Activated CD8-positive, alpha-beta memory T cell treated with anti-CD3 and anti-CD28 coated beads for 4 hours (primary cell): ENCODE results near the gene CCDC74B.
"Not testable (repeated sequence)": the region's sequence is repeated elsewhere in the genome, so short reads cannot be mapped to it uniquely, and the experiment has no call there.

ENCODE experiments used
- DNase-seq, 2 donors: peaks; one replicate each; pipeline ENCODE4 v3.0.0-alpha.2; 2020; ENCODE audit warnings: low read depth in 2 of 2

Gene CCDC74B

DNA sequence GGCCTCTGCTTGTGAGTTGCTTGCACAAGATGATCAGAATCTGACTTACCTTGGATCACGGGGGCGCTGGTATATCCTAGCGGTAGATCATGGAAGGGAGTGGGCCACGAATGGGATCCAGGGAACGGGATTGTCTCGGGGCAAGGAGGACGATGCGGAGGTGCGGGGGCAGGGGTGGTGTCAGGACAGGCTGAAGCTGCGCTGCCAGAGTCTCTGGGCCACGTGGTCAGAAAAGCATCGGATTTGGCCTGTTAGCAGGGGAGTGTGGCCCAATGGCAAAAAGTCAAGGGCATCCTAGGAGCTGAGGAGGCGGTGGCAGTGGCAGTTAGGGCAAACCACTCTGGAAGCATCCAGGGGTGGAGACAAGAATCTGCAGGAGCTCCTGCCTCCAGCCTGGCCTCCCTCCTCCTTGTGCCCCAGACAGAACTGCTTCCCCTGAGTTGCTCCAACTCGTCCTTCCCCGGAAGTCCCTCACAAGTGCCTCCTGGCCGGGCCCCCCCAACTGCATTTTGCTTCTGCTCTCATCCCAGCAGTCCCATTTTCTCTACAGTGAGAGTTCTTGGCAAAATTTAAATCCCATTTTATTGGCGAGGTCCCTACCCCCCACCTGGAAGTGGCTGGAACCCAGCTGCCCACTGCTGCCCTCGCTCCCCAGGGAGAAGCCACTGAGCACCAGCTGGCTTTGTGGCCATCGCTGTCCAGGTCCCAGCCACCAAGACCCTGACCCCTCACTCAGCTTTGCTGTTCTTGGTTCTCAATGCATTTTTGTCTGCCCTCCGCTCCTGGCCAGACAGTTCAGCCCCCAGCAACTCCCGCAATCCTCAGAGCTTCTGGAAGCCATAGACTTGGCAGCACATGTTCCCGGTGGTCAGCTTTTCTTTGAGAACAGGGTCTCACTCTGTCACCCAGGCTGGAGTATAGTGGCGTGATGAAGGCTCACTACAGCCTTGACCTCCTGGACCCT is 5.6 kb upstream of the CCDC74B start:
- DNase-seq, result no peak

DNA sequence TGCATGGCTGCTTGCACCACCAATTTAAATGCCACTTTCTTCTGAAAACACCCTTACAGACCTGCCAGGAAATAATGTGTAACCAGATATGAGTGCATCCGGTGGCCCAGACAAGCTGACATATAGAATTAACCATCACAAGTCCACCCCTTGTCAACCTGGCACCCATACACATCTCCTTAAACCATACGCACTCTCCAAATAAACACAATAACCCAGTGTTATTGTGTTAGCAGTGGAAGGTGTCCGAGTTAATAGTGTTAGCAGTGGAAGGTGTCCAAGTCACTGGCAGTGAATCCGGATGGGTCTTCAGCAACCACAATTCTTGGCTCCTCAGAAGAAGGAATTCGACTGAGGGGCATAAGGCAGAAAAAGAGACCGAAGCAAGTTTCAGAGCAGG is 3.6 kb upstream of the CCDC74B start:
- not testable (repeated sequence) for DNase-seq

GRCh38 chr2:130143266-130144039 is 1.5 kb downstream of the CCDC74B start:
- not testable (repeated sequence) for DNase-seq

DNA sequence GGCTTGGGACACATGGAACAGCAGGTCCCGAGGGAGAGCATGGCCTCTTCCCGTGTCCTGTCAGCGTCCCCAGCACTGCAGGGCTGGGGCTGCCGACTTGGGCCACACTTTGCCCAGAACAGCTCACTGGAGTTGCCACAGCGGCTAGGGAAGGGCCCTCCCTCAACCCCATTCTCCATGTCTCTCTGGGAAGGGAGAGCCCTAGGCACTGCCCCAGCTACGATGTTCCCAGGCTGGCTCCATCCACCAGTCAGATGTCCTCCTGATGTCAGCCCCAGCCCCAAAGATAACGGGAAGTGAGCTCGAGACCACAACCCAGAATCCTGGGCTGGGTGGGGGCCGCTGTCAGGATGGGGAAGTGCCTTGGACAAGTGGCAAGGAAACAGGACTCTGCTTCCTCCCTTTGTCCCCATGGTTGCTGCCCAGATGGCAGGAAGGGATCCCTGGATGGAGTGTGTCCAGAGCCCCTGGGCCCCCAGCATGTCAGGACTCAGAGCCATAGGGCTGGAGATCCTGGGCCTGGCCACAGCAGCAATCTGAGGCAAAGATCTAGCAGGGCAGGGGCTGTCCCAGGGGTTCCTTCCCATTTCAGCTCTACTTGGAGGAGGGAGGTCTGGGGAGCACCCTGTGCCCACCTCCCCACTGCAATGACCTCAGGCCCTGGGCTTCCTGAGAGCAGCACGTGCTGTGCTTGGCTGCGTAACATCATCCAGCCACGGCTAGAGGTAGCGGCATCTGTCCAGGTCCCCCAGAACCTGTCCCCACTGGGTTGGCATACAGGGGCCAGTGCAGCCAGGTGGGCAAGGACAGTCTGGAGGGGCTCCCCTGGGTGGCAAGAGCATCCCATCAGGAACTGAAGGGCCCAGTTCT is 2.3 kb downstream of the CCDC74B start:
- not testable (repeated sequence) for DNase-seq

DNA sequence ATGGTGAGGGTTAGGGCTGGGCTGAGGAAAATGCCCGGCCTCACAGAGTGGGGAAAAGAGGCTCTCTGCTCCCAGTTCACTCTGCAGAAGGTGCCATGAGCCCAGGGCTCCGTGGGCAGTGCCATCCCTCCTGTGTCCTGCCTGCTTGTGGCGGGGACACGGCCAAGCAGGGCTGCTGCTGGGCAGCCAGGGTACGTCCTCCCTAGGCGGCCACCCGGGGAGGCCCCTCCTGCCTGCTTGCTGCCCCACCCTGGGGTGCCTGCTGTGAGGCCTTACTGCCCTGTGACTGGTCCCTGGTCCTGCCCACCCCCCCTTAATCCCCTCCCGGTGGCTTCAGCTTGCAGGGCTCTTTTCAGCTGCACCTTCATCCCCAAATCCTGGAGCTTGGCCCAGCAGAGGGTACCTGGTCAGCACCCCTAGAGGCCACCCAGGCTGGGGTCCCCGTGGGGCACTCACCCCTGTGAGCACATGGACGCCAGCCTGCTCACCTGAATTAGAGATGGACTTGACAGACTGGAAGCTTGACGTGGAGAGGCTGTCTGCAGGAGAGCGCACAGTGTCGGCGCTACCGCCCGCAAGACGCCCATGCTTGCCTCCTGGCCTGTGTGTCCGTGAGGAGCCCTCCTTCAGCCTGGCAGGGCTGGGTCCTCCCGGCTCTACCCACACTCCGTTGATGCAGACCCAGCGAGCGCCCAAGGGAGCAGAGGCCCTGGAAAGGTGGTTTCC is 3.1 kb downstream of the CCDC74B start:
- not testable (repeated sequence) for DNase-seq

GRCh38 chr2:130141002-130141401 is 3.9 kb downstream of the CCDC74B start:
- DNase-seq, result not testable (repeated sequence)

GRCh38 chr2:130140516-130140915 is 4.4 kb downstream of the CCDC74B start:
- not testable (repeated sequence) for DNase-seq

GRCh38 chr2:130139331-130140280 is 5.3 kb downstream of the CCDC74B start:
- not testable (repeated sequence) for DNase-seq

GRCh38 chr2:130138841-130139251 is 6.1 kb downstream of the CCDC74B start:
- not testable (repeated sequence) for DNase-seq

GRCh38 chr2:130138326-130138725 is 6.6 kb downstream of the CCDC74B start:
- not testable (repeated sequence) for DNase-seq

- not testable (repeated sequence) for DNase-seq
Measured at GRCh38 chr2:130137118-130137517, 7.8 kb downstream of the CCDC74B start.

DNA sequence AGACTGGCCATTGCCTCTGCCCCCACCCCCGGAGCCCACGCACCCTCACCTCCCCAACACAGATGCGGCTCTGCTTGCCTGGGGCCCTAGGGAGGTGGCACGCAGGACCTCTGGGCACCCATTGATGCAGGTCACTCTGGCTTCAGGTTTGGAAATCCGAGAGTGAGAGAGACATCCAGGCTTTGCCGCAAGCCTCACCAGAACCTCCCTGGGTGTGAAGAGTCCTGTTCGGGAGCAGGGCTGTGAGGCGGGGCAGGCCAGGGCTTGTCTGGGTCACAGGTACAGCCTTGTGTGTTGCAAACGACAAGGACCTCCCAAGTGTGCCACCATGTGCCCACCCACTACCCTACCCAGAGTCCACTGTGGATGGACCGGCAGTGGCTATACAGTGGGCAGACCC is 8.4 kb downstream of the CCDC74B start:
- DNase-seq, result not testable (repeated sequence)

DNA sequence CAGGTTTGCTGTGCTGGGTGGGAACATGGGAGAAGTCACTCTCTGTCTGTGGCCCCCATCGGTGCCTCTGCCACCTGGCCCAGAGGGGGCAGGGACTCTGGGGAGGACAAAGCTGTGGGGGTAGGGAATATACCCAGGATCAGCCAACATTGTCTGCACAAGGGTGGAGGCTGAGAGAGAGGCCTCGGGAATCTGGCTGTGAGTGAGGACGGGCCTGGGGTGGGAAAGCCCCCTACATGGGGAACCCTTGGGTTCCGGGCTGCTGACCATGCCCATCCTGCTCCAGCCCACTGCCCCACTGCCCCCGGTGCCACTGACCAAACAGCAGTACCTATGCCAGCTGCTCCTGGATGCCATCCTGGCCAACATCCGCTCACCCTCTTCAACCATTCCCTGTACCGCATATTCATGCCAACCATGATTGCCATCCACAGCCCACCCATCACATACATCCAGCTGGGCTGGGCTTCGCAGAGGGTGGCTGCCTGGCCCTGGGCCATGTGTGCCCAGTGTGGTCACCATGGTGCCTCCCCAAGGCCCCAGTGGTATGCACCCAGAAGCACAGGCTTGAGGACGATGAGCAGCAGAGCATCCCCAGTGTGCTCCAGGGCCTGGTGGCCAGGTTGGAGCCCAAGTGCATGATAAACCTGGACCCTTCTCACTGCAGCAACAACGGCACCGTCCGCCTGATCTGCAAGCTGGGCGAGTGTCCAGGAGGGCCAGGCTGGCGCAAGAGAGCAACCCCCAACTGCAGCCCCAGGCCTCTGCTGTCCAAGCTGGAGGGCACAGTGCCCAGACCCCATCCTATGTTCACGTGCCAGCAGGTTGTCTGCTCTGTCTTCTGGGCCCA is 9.0 kb downstream of the CCDC74B start:
- DNase-seq, result no peak

- DNase-seq, result not testable (repeated sequence)
Measured at GRCh38 chr2:130129120-130129829, 15.6 kb downstream of the CCDC74B start, which contains the start of gene POTEF. Gene POTEF (minus strand): TSS chr2:130129222. CDS start chr2:130120515, 8,707 bp downstream.

DNA sequence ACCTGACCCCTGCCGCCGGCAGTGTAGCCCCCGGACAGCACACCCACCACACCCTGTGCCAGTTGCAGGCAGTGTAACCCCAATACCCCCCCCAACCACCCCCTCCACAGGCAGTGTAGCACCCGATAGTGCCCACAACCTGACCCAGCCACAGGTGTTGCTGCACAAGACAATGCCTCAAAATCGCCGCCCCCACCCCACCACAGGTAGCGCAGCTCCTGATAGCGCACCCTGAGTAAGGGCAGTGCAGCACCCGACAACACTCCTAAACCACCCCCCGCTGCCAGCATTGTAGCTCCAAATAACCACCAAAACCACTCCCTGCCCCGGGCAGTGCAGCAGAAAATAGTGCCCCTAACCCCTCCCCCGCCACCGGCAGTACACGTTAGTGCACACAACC is 16.4 kb downstream of the CCDC74B start:
- not testable (repeated sequence) for DNase-seq

GRCh38 chr2:130127726-130128125 is 17.2 kb downstream of the CCDC74B start:
- not testable (repeated sequence) for DNase-seq

- not testable (repeated sequence) for DNase-seq
Measured at GRCh38 chr2:130120924-130121323, 24.0 kb downstream of the CCDC74B start.
